ENCODE results near the gene SLC35F1. TPM values are rescaled to one million over a fixed set of nuclear protein-coding genes. Genes with fewer than 3 reads are reported as not detected.

Gene SLC35F1
- polyA plus RNA-seq, 1 donor (not counting 4 experiments of a cell fraction or from before 2014, with no cell fraction given): not detected

DNA sequence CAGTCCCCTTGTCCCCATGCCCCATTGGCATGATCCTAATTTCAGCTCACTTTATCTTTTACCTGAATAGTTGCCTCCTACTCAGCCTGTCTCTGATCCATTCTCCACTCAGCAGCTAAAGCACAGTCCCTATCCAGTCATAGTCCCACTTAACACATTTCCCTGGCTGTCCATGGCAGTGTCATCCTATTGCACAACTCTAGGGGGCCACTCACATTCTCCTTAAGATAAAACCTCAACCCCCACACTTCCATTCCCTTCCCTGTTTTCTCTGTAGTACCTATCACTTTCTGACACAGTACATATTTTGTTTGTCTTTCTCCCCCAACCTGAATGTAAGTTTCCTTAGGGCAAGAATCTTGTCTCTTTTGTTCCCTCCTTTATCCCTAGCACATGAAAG is 420.2 kb downstream of the SLC35F1 start:
- Histone ChIP-seq H3K9me3 (ENCODE audit: control insufficient read depth, low read depth, low read length) (no peaks in the 10 kb centered on the region), H3K4me2 (ENCODE audit: control insufficient read depth, extremely low read depth, insufficient read depth, low read depth, low read length) (no peak overlapping the region), H3K27ac (ENCODE audit: control insufficient read depth, insufficient read depth, low read length) (no peak overlapping the region), H3K36me3 (ENCODE audit: control insufficient read depth in 2 of 2, extremely low read depth in 1 of 2, insufficient read depth in 2 of 2, low read length in 2 of 2) (no peaks in the 10 kb centered on the region), H3K9me1 (ENCODE audit: control insufficient read depth, extremely low read depth, insufficient read depth, low read length) (no peaks in the 10 kb centered on the region), H3K79me2 (ENCODE audit: control insufficient read depth, insufficient read depth, low read length) (no peaks in the 10 kb centered on the region), H2AFZ (ENCODE audit: control insufficient read depth, low read length) (no peak overlapping the region), H3K27me3 (ENCODE audit: control insufficient read depth, extremely low read depth, insufficient read depth, low read length) (no peaks in the 10 kb centered on the region), H4K20me1 (ENCODE audit: control insufficient read depth, extremely low read depth, insufficient read depth, low read length) (no peaks in the 10 kb centered on the region), H3K4me1 (ENCODE audit: control insufficient read depth, extremely low read depth, insufficient read depth, low read length) (no peaks in the 10 kb centered on the region), H3K9ac (ENCODE audit: control insufficient read depth, extremely low read depth, insufficient read depth, low read length) (no peak overlapping the region), H3K4me3 (ENCODE audit: control insufficient read depth in 2 of 3, extremely low read depth in 1 of 3, insufficient read depth in 2 of 3, low read depth in 1 of 3, low read length in 3 of 3) (no peak overlapping the region)
- DNase-seq (ENCODE audit: low read depth, low spot score) (no peak), FAIRE-seq (no peak)
- dilution Hi-C loops (cut with MboI; ENCODE audit: extremely low pct_ligation_motif_present, low sequenced_read_pairs): no loop called here
- TF ChIP-seq EZH2 (IDR thresholded peaks at IDR 0.05; ENCODE audit: low read length): no peak
- TF ChIP-seq, protein P1, sequence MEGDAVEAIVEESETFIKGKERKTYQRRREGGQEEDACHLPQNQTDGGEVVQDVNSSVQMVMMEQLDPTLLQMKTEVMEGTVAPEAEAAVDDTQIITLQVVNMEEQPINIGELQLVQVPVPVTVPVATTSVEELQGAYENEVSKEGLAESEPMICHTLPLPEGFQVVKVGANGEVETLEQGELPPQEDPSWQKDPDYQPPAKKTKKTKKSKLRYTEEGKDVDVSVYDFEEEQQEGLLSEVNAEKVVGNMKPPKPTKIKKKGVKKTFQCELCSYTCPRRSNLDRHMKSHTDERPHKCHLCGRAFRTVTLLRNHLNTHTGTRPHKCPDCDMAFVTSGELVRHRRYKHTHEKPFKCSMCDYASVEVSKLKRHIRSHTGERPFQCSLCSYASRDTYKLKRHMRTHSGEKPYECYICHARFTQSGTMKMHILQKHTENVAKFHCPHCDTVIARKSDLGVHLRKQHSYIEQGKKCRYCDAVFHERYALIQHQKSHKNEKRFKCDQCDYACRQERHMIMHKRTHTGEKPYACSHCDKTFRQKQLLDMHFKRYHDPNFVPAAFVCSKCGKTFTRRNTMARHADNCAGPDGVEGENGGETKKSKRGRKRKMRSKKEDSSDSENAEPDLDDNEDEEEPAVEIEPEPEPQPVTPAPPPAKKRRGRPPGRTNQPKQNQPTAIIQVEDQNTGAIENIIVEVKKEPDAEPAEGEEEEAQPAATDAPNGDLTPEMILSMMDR (optimal IDR thresholded peaks at IDR 0.05 in 1 of 3, IDR thresholded peaks at IDR 0.05 in 1 of 3, conservative IDR thresholded peaks at IDR 0.05 in 1 of 3; ENCODE audit: extremely low read depth in 1 of 3, insufficient read depth in 2 of 3, low read length in 3 of 3): no peak

GRCh38 chr6:118333772-118334171 is 426.7 kb downstream of the SLC35F1 start:
- no peak for FAIRE-seq
- Histone ChIP-seq H3K79me2 (ENCODE audit: control insufficient read depth, insufficient read depth, low read length) (no peaks in the 10 kb centered on the region), H3K4me3 (ENCODE audit: control insufficient read depth in 2 of 3, extremely low read depth in 1 of 3, insufficient read depth in 2 of 3, low read depth in 1 of 3, low read length in 3 of 3) (no peak overlapping the region), H4K20me1 (ENCODE audit: control insufficient read depth, extremely low read depth, insufficient read depth, low read length) (no peaks in the 10 kb centered on the region), H2AFZ (ENCODE audit: control insufficient read depth, low read length) (no peak overlapping the region), H3K36me3 (ENCODE audit: control insufficient read depth in 2 of 2, extremely low read depth in 1 of 2, insufficient read depth in 2 of 2, low read length in 2 of 2) (no peaks in the 10 kb centered on the region), H3K4me2 (ENCODE audit: control insufficient read depth, extremely low read depth, insufficient read depth, low read depth, low read length) (no peak overlapping the region), H3K27me3 (ENCODE audit: control insufficient read depth, extremely low read depth, insufficient read depth, low read length) (no peaks in the 10 kb centered on the region), H3K9me3 (ENCODE audit: control insufficient read depth, low read depth, low read length) (no peaks in the 10 kb centered on the region), H3K4me1 (ENCODE audit: control insufficient read depth, extremely low read depth, insufficient read depth, low read length) (no peaks in the 10 kb centered on the region), H3K9me1 (ENCODE audit: control insufficient read depth, extremely low read depth, insufficient read depth, low read length) (no peaks in the 10 kb centered on the region), H3K9ac (ENCODE audit: control insufficient read depth, extremely low read depth, insufficient read depth, low read length) (no peak overlapping the region), H3K27ac (ENCODE audit: control insufficient read depth, insufficient read depth, low read length) (no peak overlapping the region)
- dilution Hi-C loops (cut with MboI; ENCODE audit: extremely low pct_ligation_motif_present, low sequenced_read_pairs): no loop called here
- DNase-seq (ENCODE audit: low read depth, low spot score): no peak
- TF ChIP-seq, protein P1 (optimal IDR thresholded peaks at IDR 0.05 in 1 of 3, IDR thresholded peaks at IDR 0.05 in 1 of 3, conservative IDR thresholded peaks at IDR 0.05 in 1 of 3; ENCODE audit: extremely low read depth in 1 of 3, insufficient read depth in 2 of 3, low read length in 3 of 3): no peak
- no peak for TF ChIP-seq EZH2 (IDR thresholded peaks at IDR 0.05; ENCODE audit: low read length)
